ENCODE results near the gene CABLES1. TPM values are rescaled to one million over a fixed set of nuclear protein-coding genes. Genes with fewer than 3 reads are reported as not detected.

The CABLES1 gene
- total RNA-seq, 1 donor from 2014 or later: 2.3 TPM

- no peaks in the 10 kb centered on the region for H3K27me3 Mint-ChIP-seq (ENCODE audit: low read depth)
- DNase-seq (ENCODE audit: low read depth, low spot score): peak; percentile 68
- peak overlapping the region; percentile 44 for H3K27ac Mint-ChIP-seq (ENCODE audit: unreplicated experiment)
- TF ChIP-seq, protein P1, sequence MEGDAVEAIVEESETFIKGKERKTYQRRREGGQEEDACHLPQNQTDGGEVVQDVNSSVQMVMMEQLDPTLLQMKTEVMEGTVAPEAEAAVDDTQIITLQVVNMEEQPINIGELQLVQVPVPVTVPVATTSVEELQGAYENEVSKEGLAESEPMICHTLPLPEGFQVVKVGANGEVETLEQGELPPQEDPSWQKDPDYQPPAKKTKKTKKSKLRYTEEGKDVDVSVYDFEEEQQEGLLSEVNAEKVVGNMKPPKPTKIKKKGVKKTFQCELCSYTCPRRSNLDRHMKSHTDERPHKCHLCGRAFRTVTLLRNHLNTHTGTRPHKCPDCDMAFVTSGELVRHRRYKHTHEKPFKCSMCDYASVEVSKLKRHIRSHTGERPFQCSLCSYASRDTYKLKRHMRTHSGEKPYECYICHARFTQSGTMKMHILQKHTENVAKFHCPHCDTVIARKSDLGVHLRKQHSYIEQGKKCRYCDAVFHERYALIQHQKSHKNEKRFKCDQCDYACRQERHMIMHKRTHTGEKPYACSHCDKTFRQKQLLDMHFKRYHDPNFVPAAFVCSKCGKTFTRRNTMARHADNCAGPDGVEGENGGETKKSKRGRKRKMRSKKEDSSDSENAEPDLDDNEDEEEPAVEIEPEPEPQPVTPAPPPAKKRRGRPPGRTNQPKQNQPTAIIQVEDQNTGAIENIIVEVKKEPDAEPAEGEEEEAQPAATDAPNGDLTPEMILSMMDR (conservative IDR thresholded peaks at IDR 0.05): no peak
- no peaks in the 10 kb centered on the region for H3K9me3 Mint-ChIP-seq
- peaks cover 41% of the 10 kb centered on the region for H3K4me1 Mint-ChIP-seq
- H3K36me3 Mint-ChIP-seq (ENCODE audit: low read depth): peaks cover 2% of the 10 kb centered on the region
- peak overlapping the region; percentile 49 for H3K4me3 Mint-ChIP-seq
Observed at GRCh38 chr18:23259701-23260681, 124.7 kb downstream of the CABLES1 start.

DNA sequence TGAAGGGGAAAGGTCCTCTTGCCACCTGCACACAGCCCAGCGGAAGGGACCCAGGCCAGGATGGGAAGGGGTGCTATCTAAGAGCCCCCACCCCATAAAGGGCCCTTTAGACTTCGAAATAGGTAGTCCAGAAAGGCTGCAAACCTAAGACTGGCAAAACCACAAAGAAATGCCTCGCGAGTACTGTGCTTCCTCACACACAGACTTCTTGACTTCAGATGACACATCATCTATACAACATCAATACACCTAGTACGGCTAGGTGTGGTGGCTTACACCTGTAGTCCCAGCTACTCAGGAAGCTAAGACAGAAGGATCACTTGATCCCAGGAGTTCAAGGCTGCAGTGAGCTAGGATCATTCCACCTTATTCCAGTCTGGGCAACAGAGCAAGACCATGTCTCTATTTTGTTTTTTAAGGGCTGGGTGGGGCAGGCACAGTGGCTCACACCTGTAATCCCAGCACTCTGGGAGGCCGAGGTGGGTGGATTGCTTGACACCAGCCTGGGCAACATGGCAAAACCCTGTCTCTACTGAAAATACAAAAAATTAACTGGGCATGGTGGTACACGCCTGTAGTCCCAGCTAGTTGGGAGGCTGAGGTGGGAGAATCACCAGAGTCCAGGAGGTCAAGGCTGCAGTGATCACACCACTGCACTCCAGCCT, 125.8 kb downstream of the CABLES1 start:
- H3K4me1 Mint-ChIP-seq: peaks cover 41% of the 10 kb centered on the region
- H3K27ac Mint-ChIP-seq (ENCODE audit: unreplicated experiment): no peak overlapping the region
- TF ChIP-seq, protein P1 (conservative IDR thresholded peaks at IDR 0.05): no peak
- DNase-seq (ENCODE audit: low read depth, low spot score): no peak
- H3K4me3 Mint-ChIP-seq: no peak overlapping the region
- no peaks in the 10 kb centered on the region for H3K27me3 Mint-ChIP-seq (ENCODE audit: low read depth)
- H3K9me3 Mint-ChIP-seq: no peaks in the 10 kb centered on the region
- H3K36me3 Mint-ChIP-seq (ENCODE audit: low read depth): no peaks in the 10 kb centered on the region

DNA sequence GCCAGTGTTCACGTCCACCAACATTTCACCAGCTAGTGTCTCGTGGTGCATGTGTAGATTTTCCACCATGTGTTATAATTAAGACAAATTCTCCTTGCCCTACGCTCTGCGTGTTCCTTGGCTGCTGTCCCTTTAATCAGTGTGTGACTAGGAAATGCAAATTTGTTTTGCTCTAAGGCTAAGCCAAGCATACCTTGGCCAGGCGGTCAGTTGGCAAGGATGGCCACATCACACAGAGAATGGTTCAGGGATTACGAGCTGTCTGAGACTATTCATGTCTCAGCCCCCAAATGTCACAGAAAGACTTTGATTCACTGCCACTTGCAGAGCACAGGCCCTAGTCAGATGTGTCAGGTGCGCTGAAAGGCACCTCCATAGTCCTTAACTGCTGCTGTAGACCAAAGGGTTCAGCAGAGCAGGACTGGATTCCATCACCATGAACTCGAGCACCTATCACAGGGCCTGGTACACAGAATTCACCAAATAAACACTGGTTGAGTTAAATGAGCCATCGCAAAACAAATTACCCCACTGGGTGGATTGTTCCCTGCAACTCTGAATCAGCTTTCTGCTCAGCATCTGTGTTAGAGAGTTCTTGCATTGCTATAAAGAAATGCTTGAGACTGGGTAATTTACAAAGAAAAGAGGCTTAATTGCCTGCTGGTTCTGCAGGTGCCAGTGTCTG, 128.4 kb downstream of the CABLES1 start:
- DNase-seq (ENCODE audit: low read depth, low spot score): no peak
- no peak overlapping the region for H3K27ac Mint-ChIP-seq (ENCODE audit: unreplicated experiment)
- no peaks in the 10 kb centered on the region for H3K9me3 Mint-ChIP-seq
- no peak overlapping the region for H3K4me3 Mint-ChIP-seq
- TF ChIP-seq, protein P1 (conservative IDR thresholded peaks at IDR 0.05): no peak
- H3K36me3 Mint-ChIP-seq (ENCODE audit: low read depth): no peaks in the 10 kb centered on the region
- H3K4me1 Mint-ChIP-seq: peaks cover 22% of the 10 kb centered on the region
- no peaks in the 10 kb centered on the region for H3K27me3 Mint-ChIP-seq (ENCODE audit: low read depth)

DNA sequence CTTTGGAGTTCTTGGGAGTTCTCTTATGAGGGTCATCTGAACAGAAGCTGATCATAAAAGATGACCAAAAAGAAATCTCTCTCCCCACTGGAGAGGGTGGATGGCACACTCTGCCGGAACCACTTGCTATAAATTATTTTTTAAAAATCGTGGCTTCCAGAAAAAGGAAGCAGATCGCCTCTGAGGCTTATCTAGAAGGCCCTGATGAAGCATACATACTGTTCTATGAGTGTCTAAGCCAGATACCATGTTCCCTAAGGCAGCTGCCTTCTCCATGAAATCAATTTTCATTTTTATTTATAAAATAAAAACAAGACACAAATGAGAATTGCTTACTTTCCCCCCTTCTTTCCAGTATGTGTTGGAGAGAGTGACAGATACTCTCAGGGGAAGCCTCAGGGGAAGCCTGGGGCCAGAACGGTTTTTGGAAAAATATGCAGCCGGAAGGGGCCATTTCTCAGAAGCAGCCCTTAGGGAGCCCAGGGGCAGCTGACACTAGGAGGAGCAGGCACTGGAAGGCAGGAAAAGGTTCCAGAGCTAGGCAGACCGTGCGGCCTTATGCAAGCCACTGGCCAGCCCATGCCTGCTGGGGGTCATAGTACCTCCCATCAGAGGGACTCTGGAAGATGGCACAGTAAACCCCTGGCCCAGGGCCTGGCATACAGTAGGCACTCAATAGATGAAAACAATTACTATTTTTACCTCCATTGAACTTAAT, 130.6 kb downstream of the CABLES1 start:
- no peak overlapping the region for H3K27ac Mint-ChIP-seq (ENCODE audit: unreplicated experiment)
- TF ChIP-seq, protein P1 (conservative IDR thresholded peaks at IDR 0.05): no peak
- no peaks in the 10 kb centered on the region for H3K27me3 Mint-ChIP-seq (ENCODE audit: low read depth)
- H3K36me3 Mint-ChIP-seq (ENCODE audit: low read depth): peaks cover 8% of the 10 kb centered on the region
- no peak for DNase-seq (ENCODE audit: low read depth, low spot score)
- H3K4me3 Mint-ChIP-seq: no peak overlapping the region
- peaks cover 9% of the 10 kb centered on the region for H3K9me3 Mint-ChIP-seq
- peaks cover under 1% of the 10 kb centered on the region for H3K4me1 Mint-ChIP-seq

Measured in neural crest cell (in vitro differentiated cells).